Suprapubic skin (tissue), 3 donors: ENCODE data around the gene EDAR.

Source experiments
- EP300 ChIP-seq: sonication (generic); formaldehyde crosslinking; IDR thresholded peaks from one replicate; pipeline ENCODE4 v1.6.1; 2017; ENCODE audit warnings: antibody characterized with exemption
- POLR2A ChIP-seq, 2 donors: fragments of 450-650 bp; IDR thresholded peaks; one replicate each; pipeline ENCODE4 v1.6.1; 2017; ENCODE audit warnings: antibody characterized with exemption in 2 of 2, mild to moderate bottlenecking in 2 of 2, moderate library complexity in 2 of 2
- TF ChIP-seq, protein P1 (sequence below), 2 donors: fragments of 200-600 bp in 1 of 2; fragments of 450-650 bp in 1 of 2; sonication (generic) in 1 of 2; IDR thresholded peaks; one replicate each; pipeline ENCODE4 v1.5.1; 2016 to 2019; ENCODE audit warnings: antibody characterized with exemption in 2 of 2, mild to moderate bottlenecking in 1 of 2, moderate library complexity in 1 of 2

DNA sequence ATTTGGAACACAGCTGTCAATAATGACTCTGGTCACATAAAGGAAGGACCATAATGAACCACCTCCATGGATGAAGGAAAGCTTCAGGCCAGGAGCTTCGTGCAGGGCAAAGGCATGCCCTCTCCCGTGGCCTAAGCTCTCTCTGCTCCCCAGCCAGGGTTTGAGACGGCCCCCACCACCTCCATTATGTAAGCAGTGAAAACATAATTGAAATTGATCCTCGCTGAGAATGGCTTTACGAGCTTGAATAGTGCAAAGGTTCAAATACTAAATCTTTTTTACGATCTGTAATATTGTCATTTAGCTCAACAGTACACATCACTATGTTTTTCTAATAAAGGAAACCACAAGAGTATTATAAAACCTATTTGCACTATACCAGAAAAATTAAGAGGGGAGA is 5.2 kb upstream of the EDAR start:
- TF ChIP-seq POLR2A (IDR thresholded peaks at IDR 0.05) (no peak), EP300 (no peak)
- TF ChIP-seq, protein P1, sequence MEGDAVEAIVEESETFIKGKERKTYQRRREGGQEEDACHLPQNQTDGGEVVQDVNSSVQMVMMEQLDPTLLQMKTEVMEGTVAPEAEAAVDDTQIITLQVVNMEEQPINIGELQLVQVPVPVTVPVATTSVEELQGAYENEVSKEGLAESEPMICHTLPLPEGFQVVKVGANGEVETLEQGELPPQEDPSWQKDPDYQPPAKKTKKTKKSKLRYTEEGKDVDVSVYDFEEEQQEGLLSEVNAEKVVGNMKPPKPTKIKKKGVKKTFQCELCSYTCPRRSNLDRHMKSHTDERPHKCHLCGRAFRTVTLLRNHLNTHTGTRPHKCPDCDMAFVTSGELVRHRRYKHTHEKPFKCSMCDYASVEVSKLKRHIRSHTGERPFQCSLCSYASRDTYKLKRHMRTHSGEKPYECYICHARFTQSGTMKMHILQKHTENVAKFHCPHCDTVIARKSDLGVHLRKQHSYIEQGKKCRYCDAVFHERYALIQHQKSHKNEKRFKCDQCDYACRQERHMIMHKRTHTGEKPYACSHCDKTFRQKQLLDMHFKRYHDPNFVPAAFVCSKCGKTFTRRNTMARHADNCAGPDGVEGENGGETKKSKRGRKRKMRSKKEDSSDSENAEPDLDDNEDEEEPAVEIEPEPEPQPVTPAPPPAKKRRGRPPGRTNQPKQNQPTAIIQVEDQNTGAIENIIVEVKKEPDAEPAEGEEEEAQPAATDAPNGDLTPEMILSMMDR (IDR thresholded peaks at IDR 0.05): no peak
